Hair follicle dermal papilla cell (primary cell): ENCODE measurements around the gene GTPBP6. TPM values are rescaled to one million over a fixed set of nuclear protein-coding genes. Genes with fewer than 3 reads are reported as not detected.

Experiments used
- total RNA-seq: library from RNA; depleted of rRNA; stranded (reverse); fragments of >200 nt; gene quantifications from 2 replicates; pipeline ENCODE4 v1.2.3, GENCODE V29; 2012

Gene GTPBP6
- 39.1 and 44.2 TPM in 2 replicates for total RNA-seq

GRCh38 chrX:318739-319578 lies at the start of gene GTPBP6:
Gene GTPBP6 (minus strand): TSS chrX:318796. CDS start chrX:318787, 9 bp downstream.

GRCh38 chrX:281166-281999 lies 37.2 kb downstream of the GTPBP6 start, which contains the start of gene PLCXD1:
Gene PLCXD1 (plus strand): TSS chrX:281381. CDS start chrX:284188, 2,807 bp downstream.

Other genes with a start within 250 kb of the GTPBP6 start
- gene PLCXD1, start 37.4 kb downstream of the GTPBP6 start, total RNA-seq: 8.4 and 11.8 TPM in 2 replicates
- 8.9 and 12.4 TPM in 2 replicates for gene PPP2R3B, start 68.1 kb upstream of the GTPBP6 start, total RNA-seq